Ovary (tissue), 3 donors: ENCODE measurements around the gene STAT6.

Experiments used
- EP300 ChIP-seq: sonication (generic); formaldehyde crosslinking; IDR thresholded peaks from one replicate; pipeline ENCODE4 v1.6.1; 2017; ENCODE audit warnings: antibody characterized with exemption
- POLR2A ChIP-seq: fragments of 450-650 bp; IDR thresholded peaks from one replicate; pipeline ENCODE4 v1.6.1; 2017; ENCODE audit warnings: antibody characterized with exemption, mild to moderate bottlenecking, moderate library complexity
- TF ChIP-seq, protein P1 (sequence below), 3 donors: fragments of 450-650 bp in 2 of 3; fragments of 200-600 bp in 1 of 3; IDR thresholded peaks; one replicate each; pipeline versions ENCODE4 v1.5.1 to v1.8.0; 2016 to 2022; ENCODE audit warnings: antibody characterized with exemption in 3 of 3, mild to moderate bottlenecking in 1 of 3
- donor health status: DM: no; HTN: no; CAD: no.

DNA sequence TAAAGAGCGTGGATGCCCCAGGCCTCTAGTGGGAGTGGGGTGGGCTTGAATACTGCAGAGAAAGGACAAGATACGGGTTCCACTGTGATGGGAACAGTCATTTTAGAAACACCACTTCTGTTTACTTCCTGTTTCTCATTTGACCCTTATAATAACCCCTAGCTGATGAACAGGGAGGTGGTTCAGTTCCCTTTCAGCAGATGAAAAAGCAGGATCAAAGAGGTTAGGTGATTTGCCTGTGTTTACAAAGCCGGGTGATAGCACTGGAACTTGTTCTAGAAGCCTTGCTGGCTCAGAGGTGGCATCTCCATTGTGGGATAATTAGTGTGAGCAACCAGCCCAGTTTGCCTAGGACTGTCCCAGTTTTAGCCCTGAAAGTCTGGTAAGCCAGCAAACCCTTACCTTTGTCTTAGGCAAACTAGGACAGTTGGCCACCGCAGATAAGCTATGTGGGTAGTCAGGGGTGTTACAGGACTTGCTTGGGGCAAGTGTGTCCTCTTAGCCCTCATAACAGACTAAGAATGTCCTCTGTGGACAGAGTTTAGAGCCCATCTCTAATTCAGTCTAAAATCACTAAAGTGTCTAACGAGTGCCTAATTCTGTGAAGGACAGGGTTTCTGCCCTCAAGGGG lies 43.8 kb upstream of the STAT6 start:
- TF ChIP-seq, protein P1, sequence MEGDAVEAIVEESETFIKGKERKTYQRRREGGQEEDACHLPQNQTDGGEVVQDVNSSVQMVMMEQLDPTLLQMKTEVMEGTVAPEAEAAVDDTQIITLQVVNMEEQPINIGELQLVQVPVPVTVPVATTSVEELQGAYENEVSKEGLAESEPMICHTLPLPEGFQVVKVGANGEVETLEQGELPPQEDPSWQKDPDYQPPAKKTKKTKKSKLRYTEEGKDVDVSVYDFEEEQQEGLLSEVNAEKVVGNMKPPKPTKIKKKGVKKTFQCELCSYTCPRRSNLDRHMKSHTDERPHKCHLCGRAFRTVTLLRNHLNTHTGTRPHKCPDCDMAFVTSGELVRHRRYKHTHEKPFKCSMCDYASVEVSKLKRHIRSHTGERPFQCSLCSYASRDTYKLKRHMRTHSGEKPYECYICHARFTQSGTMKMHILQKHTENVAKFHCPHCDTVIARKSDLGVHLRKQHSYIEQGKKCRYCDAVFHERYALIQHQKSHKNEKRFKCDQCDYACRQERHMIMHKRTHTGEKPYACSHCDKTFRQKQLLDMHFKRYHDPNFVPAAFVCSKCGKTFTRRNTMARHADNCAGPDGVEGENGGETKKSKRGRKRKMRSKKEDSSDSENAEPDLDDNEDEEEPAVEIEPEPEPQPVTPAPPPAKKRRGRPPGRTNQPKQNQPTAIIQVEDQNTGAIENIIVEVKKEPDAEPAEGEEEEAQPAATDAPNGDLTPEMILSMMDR (IDR thresholded peaks at IDR 0.05): no peak
- TF ChIP-seq EP300 (no peak), POLR2A (no peak)
